ENCODE data around the gene ZC2HC1B.

Gene ZC2HC1B

GRCh38 chr6:143936347-143936746 is 72.1 kb downstream of the ZC2HC1B start:
- H3K4me1 ChIP-seq (ENCODE audit: insufficient read depth, low read length): no peaks in the 10 kb centered on the region
- no peak overlapping the region for H3K9ac ChIP-seq (ENCODE audit: low read length)
- no peak overlapping the region for H3K27ac ChIP-seq (ENCODE audit: low read depth, low read length)
- no peaks in the 10 kb centered on the region for H3K36me3 ChIP-seq (ENCODE audit: insufficient read depth, low read length)
- H3K9me3 ChIP-seq (ENCODE audit: low read length): no peaks in the 10 kb centered on the region
- H3K27me3 ChIP-seq (ENCODE audit: control insufficient read depth in 1 of 2, insufficient read depth in 2 of 2, low read length in 2 of 2): no peaks in the 10 kb centered on the region
- H3K4me3 ChIP-seq (ENCODE audit: low read depth in 1 of 2, low read length in 2 of 2): no peak overlapping the region

- H3K9ac ChIP-seq (ENCODE audit: low read length): no peak overlapping the region
- no peak overlapping the region for H3K27ac ChIP-seq (ENCODE audit: low read depth, low read length)
- H3K9me3 ChIP-seq (ENCODE audit: low read length): no peaks in the 10 kb centered on the region
- H3K4me1 ChIP-seq (ENCODE audit: insufficient read depth, low read length): no peaks in the 10 kb centered on the region
- no peak overlapping the region for H3K4me3 ChIP-seq (ENCODE audit: low read depth in 1 of 2, low read length in 2 of 2)
- no peaks in the 10 kb centered on the region for H3K27me3 ChIP-seq (ENCODE audit: control insufficient read depth in 1 of 2, insufficient read depth in 2 of 2, low read length in 2 of 2)
- no peaks in the 10 kb centered on the region for H3K36me3 ChIP-seq (ENCODE audit: insufficient read depth, low read length)
Measured at GRCh38 chr6:143936778-143937667, 72.7 kb downstream of the ZC2HC1B start.

GRCh38 chr6:143937668-143937970 is 73.3 kb downstream of the ZC2HC1B start:
- H3K27me3 ChIP-seq (ENCODE audit: control insufficient read depth in 1 of 2, insufficient read depth in 2 of 2, low read length in 2 of 2): no peaks in the 10 kb centered on the region
- H3K4me3 ChIP-seq (ENCODE audit: low read depth in 1 of 2, low read length in 2 of 2): no peak overlapping the region
- H3K27ac ChIP-seq (ENCODE audit: low read depth, low read length): no peak overlapping the region
- no peak overlapping the region for H3K9ac ChIP-seq (ENCODE audit: low read length)
- H3K9me3 ChIP-seq (ENCODE audit: low read length): no peaks in the 10 kb centered on the region
- H3K36me3 ChIP-seq (ENCODE audit: insufficient read depth, low read length): no peaks in the 10 kb centered on the region
- no peaks in the 10 kb centered on the region for H3K4me1 ChIP-seq (ENCODE audit: insufficient read depth, low read length)

GRCh38 chr6:143939364-143939763 is 75.1 kb downstream of the ZC2HC1B start:
- Histone ChIP-seq H3K4me1 (ENCODE audit: insufficient read depth, low read length) (no peaks in the 10 kb centered on the region), H3K27ac (ENCODE audit: low read depth, low read length) (no peak overlapping the region), H3K9me3 (ENCODE audit: low read length) (no peaks in the 10 kb centered on the region), H3K27me3 (ENCODE audit: control insufficient read depth in 1 of 2, insufficient read depth in 2 of 2, low read length in 2 of 2) (no peaks in the 10 kb centered on the region), H3K36me3 (ENCODE audit: insufficient read depth, low read length) (no peaks in the 10 kb centered on the region), H3K4me3 (ENCODE audit: low read depth in 1 of 2, low read length in 2 of 2) (no peak overlapping the region), H3K9ac (ENCODE audit: low read length) (no peak overlapping the region)

GRCh38 chr6:143940011-143940597 is 75.8 kb downstream of the ZC2HC1B start:
- no peaks in the 10 kb centered on the region for H3K27me3 ChIP-seq (ENCODE audit: control insufficient read depth in 1 of 2, insufficient read depth in 2 of 2, low read length in 2 of 2)
- no peaks in the 10 kb centered on the region for H3K4me1 ChIP-seq (ENCODE audit: insufficient read depth, low read length)
- H3K9ac ChIP-seq (ENCODE audit: low read length): no peak overlapping the region
- no peaks in the 10 kb centered on the region for H3K9me3 ChIP-seq (ENCODE audit: low read length)
- H3K4me3 ChIP-seq (ENCODE audit: low read depth in 1 of 2, low read length in 2 of 2): no peak overlapping the region
- no peaks in the 10 kb centered on the region for H3K36me3 ChIP-seq (ENCODE audit: insufficient read depth, low read length)
- no peak overlapping the region for H3K27ac ChIP-seq (ENCODE audit: low read depth, low read length)

- no peak overlapping the region for H3K9ac ChIP-seq (ENCODE audit: low read length)
- no peaks in the 10 kb centered on the region for H3K9me3 ChIP-seq (ENCODE audit: low read length)
- no peaks in the 10 kb centered on the region for H3K27me3 ChIP-seq (ENCODE audit: control insufficient read depth in 1 of 2, insufficient read depth in 2 of 2, low read length in 2 of 2)
- peaks cover 2% of the 10 kb centered on the region for H3K36me3 ChIP-seq (ENCODE audit: insufficient read depth, low read length)
- H3K4me3 ChIP-seq (ENCODE audit: low read depth in 1 of 2, low read length in 2 of 2): no peak overlapping the region
- H3K27ac ChIP-seq (ENCODE audit: low read depth, low read length): no peak overlapping the region
- H3K4me1 ChIP-seq (ENCODE audit: insufficient read depth, low read length): no peaks in the 10 kb centered on the region
Measured at GRCh38 chr6:143941852-143942627, 77.8 kb downstream of the ZC2HC1B start.

- H3K27ac ChIP-seq (ENCODE audit: low read depth, low read length): no peak overlapping the region
- no peaks in the 10 kb centered on the region for H3K27me3 ChIP-seq (ENCODE audit: control insufficient read depth in 1 of 2, insufficient read depth in 2 of 2, low read length in 2 of 2)
- H3K4me1 ChIP-seq (ENCODE audit: insufficient read depth, low read length): no peaks in the 10 kb centered on the region
- no peaks in the 10 kb centered on the region for H3K9me3 ChIP-seq (ENCODE audit: low read length)
- no peak overlapping the region for H3K9ac ChIP-seq (ENCODE audit: low read length)
- H3K4me3 ChIP-seq (ENCODE audit: low read depth in 1 of 2, low read length in 2 of 2): no peak overlapping the region
- peaks cover 7% of the 10 kb centered on the region for H3K36me3 ChIP-seq (ENCODE audit: insufficient read depth, low read length)
Measured at GRCh38 chr6:143948208-143948607, 83.9 kb downstream of the ZC2HC1B start.

- Histone ChIP-seq H3K4me1 (ENCODE audit: insufficient read depth, low read length) (no peaks in the 10 kb centered on the region), H3K36me3 (ENCODE audit: insufficient read depth, low read length) (peaks cover 7% of the 10 kb centered on the region), H3K27ac (ENCODE audit: low read depth, low read length) (no peak overlapping the region), H3K4me3 (ENCODE audit: low read depth in 1 of 2, low read length in 2 of 2) (no peak overlapping the region), H3K27me3 (ENCODE audit: control insufficient read depth in 1 of 2, insufficient read depth in 2 of 2, low read length in 2 of 2) (no peaks in the 10 kb centered on the region), H3K9me3 (ENCODE audit: low read length) (no peaks in the 10 kb centered on the region), H3K9ac (ENCODE audit: low read length) (no peak overlapping the region)
Measured at GRCh38 chr6:143949535-143949934, 85.3 kb downstream of the ZC2HC1B start.

- peaks cover 7% of the 10 kb centered on the region for H3K36me3 ChIP-seq (ENCODE audit: insufficient read depth, low read length)
- no peaks in the 10 kb centered on the region for H3K9me3 ChIP-seq (ENCODE audit: low read length)
- H3K4me3 ChIP-seq (ENCODE audit: low read depth in 1 of 2, low read length in 2 of 2): no peak overlapping the region
- H3K9ac ChIP-seq (ENCODE audit: low read length): no peak overlapping the region
- no peaks in the 10 kb centered on the region for H3K27me3 ChIP-seq (ENCODE audit: control insufficient read depth in 1 of 2, insufficient read depth in 2 of 2, low read length in 2 of 2)
- no peaks in the 10 kb centered on the region for H3K4me1 ChIP-seq (ENCODE audit: insufficient read depth, low read length)
- no peak overlapping the region for H3K27ac ChIP-seq (ENCODE audit: low read depth, low read length)
Measured at GRCh38 chr6:143949962-143950361, 85.7 kb downstream of the ZC2HC1B start.

- Histone ChIP-seq H3K27ac (ENCODE audit: low read depth, low read length) (no peak overlapping the region), H3K4me1 (ENCODE audit: insufficient read depth, low read length) (no peaks in the 10 kb centered on the region), H3K27me3 (ENCODE audit: control insufficient read depth in 1 of 2, insufficient read depth in 2 of 2, low read length in 2 of 2) (no peaks in the 10 kb centered on the region), H3K4me3 (ENCODE audit: low read depth in 1 of 2, low read length in 2 of 2) (no peak overlapping the region), H3K9me3 (ENCODE audit: low read length) (no peaks in the 10 kb centered on the region), H3K9ac (ENCODE audit: low read length) (no peak overlapping the region), H3K36me3 (ENCODE audit: insufficient read depth, low read length) (peaks cover 7% of the 10 kb centered on the region)
Measured at GRCh38 chr6:143950875-143951274, 86.6 kb downstream of the ZC2HC1B start.

- no peak overlapping the region for H3K4me3 ChIP-seq (ENCODE audit: low read depth in 1 of 2, low read length in 2 of 2)
- no peaks in the 10 kb centered on the region for H3K9me3 ChIP-seq (ENCODE audit: low read length)
- peaks cover 4% of the 10 kb centered on the region for H3K36me3 ChIP-seq (ENCODE audit: insufficient read depth, low read length)
- H3K27me3 ChIP-seq (ENCODE audit: control insufficient read depth in 1 of 2, insufficient read depth in 2 of 2, low read length in 2 of 2): no peaks in the 10 kb centered on the region
- no peak overlapping the region for H3K27ac ChIP-seq (ENCODE audit: low read depth, low read length)
- no peak overlapping the region for H3K9ac ChIP-seq (ENCODE audit: low read length)
- H3K4me1 ChIP-seq (ENCODE audit: insufficient read depth, low read length): no peaks in the 10 kb centered on the region
Measured at GRCh38 chr6:143952060-143952778, 87.9 kb downstream of the ZC2HC1B start.

All from muscle layer of colon (tissue), 2 donors.